NCI-H774 (cell line): ENCODE results near the gene SYNGR2.
"Not testable (repeated sequence)": the region's sequence is repeated elsewhere in the genome, so short reads cannot be mapped to it uniquely, and the experiment has no call there.

Source experiments
- DNase-seq: peaks from one replicate; lab custom pipeline; 2025; lab: John Stamatoyannopoulos, UW

Gene SYNGR2

DNA sequence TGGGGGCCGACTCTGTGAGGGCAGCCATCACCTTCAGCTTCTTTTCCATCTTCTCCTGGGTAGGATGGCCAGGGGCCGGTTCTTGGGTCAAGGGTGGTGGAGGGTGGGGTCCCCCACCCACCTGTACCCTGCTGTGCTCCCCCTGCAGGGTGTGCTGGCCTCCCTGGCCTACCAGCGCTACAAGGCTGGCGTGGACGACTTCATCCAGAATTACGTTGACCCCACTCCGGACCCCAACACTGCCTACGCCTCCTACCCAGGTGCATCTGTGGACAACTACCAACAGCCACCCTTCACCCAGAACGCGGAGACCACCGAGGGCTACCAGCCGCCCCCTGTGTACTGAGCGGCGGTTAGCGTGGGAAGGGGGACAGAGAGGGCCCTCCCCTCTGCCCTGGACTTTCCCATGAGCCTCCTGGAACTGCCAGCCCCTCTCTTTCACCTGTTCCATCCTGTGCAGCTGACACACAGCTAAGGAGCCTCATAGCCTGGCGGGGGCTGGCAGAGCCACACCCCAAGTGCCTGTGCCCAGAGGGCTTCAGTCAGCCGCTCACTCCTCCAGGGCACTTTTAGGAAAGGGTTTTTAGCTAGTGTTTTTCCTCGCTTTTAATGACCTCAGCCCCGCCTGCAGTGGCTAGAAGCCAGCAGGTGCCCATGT lies 3.3 kb downstream of the SYNGR2 start:
- not testable (repeated sequence) for DNase-seq

DNA sequence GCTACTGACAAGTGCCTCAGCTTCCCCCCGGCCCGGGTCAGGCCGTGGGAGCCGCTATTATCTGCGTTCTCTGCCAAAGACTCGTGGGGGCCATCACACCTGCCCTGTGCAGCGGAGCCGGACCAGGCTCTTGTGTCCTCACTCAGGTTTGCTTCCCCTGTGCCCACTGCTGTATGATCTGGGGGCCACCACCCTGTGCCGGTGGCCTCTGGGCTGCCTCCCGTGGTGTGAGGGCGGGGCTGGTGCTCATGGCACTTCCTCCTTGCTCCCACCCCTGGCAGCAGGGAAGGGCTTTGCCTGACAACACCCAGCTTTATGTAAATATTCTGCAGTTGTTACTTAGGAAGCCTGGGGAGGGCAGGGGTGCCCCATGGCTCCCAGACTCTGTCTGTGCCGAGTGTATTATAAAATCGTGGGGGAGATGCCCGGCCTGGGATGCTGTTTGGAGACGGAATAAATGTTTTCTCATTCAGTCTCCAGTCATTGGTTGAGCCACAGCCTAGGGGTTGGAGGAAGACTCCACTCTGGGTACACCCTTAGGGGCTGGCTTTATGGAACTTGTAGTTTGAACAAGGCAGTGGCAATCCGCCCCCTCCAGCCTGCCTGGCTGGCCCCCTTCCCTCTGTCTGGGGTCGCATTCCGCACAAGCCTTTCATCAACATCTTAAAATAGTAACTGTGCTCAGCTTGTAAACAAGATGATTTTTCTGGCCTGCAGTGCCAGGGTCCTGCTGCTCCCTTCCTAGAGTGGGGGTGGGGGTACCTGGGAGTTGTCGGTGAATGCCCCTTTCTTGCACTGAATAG lies 4.1 kb downstream of the SYNGR2 start:
- DNase-seq, result no peak

DNA sequence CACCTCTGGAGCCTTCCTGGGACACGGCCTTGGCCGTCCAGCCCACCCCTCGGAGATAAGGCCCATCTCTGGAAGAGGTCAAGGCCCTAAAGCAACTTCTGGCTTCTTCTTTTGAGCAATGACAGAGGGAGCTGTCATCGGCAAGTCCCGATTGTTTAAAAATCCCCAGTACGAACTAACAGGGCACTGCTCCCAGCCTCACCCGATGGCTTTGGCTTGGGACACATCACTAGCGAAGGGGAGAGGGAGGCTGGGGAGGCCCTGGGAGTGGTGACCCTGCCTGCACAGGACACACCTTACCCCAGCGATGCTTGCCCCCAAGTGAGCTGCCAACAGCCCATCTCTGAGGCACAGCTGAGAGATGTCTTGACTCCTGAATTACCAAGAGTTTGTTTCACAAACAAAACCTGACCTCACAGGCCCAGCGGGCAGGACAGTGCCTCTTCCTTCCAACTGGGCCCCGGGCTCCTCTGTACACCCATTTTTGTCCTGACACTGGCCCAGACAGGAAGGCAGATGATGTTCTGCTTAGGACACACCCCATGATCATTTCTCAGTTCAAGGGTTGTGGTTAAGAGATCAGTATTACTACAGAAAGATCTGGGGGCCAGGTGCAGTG lies 4.8 kb downstream of the SYNGR2 start:
- DNase-seq, result no peak

DNA sequence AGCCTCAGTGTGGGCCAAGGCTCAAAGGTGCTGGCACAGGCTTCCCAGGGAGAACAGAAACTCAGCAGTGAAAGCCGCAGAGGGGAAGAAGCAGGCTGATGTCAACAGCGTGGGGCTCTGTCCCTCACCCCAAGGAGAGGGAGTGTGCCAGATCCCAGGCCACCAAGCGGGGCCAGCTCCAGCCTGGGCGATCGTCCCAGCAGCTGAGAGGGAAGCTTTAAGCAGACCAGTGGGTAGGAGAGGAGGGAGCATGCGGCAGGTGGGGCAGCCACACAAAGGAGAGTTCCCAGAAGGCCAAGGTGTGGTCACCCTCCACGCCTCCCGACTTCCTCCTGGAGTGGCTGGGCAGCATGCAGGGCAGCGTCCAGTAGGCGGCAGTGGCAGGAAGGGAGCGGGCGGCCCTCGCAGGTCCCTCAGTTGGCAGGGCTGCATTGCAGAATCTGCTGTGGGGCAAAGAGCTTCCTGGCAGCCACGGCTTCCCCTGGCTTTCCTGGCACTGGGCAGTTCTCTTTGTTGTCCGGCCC lies 6.0 kb downstream of the SYNGR2 start:
- DNase-seq, result peak; percentile 48

DNA sequence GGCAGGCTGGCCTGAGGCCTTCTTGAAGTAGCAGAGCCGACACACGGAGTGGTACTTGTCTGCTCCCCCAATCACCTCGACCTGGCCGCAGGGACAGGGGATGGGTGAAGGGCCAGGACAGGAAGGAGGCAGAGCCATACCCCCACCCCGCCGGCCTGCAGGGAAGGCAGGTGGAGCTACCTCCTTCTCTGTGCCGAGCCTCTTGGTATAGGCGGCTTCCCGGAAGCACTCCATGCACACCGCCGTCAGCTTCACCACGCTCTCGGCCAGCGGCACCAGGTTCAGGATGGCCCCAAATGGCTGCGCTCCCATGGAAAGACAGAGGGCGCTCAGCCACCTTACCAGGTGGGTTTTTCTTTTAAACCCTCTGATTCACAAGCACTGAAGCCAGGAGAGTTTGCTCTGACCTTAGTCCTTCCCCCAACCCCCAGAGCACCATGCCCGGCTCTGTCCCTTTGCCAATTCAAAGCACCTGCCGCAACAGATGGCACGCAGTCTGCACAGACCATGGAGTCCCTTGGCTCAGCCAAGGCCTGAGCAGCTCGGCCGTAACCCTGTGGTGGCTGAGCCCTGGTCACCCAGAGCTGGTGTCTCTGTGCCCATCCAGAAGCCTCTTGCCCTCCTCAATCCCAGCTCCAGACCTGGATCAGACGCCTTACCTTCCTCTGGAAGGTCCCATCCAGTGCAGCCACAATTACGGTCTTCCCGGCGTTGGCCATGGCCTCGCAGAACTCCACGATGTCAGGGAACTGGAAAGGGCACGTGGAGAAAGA lies 6.7 kb downstream of the SYNGR2 start:
- DNase-seq, result peak; percentile 75

DNA sequence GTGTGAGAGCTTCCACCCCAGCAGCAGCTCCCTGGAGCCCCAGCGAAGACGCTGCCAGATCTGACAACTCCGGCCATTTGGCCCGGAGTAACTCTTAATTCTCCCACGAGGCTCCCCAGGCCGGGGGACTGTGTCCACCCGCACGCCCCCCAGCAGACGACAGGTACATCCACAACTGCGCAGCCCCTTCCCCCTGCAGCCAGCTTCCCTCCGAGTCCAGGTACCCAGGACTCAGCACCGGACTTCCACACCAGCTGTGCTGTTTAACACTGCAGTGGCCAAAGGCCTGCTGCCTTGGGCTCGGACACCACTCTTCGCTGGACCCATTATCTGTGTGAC lies 7.2 kb downstream of the SYNGR2 start:
- no peak for DNase-seq

DNA sequence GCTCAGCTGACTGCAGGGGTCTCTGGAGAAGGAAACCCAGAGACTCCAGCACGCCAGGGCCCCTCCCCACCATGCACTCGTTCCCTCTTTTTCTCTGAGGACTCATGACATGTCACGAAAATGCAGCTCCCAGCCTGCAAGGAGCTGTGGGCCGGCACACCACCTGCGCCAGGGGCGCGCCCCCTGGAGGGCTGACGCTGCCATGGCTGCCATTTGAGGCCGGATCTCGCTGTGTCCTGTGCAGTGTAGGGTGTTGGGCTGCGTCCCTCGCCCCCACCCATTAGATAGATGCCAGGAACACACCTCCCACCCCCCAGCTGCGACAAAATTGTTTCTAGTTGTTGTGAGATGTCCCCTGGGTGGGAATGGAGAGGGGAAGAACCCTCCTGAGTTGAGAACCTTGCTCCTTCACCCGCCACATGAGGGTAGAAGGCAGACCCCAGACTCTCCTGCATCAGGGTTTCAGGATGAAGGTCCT lies 8.2 kb downstream of the SYNGR2 start:
- DNase-seq, result no peak

- DNase-seq, result no peak
These were observed 11.0 kb downstream of the SYNGR2 start for GRCh38 chr17:78179372-78179771.

GRCh38 chr17:78180083-78180482 lies 11.7 kb downstream of the SYNGR2 start:
- no peak for DNase-seq

DNA sequence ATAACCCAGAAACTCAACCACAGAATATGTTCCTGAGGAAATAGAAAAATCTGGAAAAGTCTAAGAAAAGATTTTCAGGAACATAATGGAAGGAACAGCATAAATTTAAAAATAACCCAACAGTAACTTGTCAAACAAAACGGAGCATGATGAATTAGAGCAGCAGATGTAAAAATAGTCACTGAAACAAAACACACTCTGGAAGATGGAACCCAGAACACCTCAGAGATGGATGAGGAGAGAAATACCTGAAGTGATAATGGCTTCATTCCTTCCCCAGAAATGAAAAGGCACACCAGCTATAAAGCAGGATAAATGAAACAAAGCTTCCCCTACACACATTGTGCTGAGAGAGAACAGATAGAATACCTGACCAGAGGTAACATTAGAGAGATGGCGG lies 12.1 kb downstream of the SYNGR2 start:
- DNase-seq, result no peak

DNA sequence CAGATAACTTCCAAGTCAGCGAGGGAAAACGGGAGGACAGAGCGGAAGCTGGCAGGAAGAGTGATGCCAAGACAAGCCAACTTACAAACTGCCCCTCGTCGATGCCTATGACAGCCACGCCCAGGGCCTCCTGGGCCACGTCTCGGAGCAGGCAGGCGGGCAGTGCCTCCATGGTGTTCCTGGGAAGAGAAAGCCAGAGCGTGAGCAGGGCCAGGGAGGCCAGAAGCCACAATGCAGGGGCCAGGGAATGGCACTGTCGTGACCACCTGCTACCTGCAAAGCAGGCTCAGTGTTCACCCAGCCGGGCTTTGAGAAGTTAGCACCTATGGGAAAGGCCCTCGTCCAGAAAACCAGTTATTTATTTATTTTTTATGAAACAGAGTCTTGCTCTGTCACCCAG lies 14.1 kb downstream of the SYNGR2 start:
- no peak for DNase-seq

- no peak for DNase-seq
These were observed 15.5 kb downstream of the SYNGR2 start for GRCh38 chr17:78183916-78184315.

GRCh38 chr17:78184351-78184750 lies 16.0 kb downstream of the SYNGR2 start:
- DNase-seq, result no peak

- no peak for DNase-seq
These were observed 16.5 kb downstream of the SYNGR2 start for GRCh38 chr17:78184868-78185267.

GRCh38 chr17:78185981-78186691 lies 17.8 kb downstream of the SYNGR2 start:
- no peak for DNase-seq

- peak; percentile 99 for DNase-seq
These were observed 18.6 kb downstream of the SYNGR2 start, which contains the start of the genes AFMID and TK1 for GRCh38 chr17:78186692-78187595. Gene AFMID, plus strand, starts transcription at chr17:78187362. Its CDS starts 9 bp downstream, at chr17:78187371. Gene TK1, minus strand, starts transcription at chr17:78187052. Its CDS starts 58 bp downstream, at chr17:78186994.

- DNase-seq, result no peak
These were observed 28.3 kb downstream of the SYNGR2 start for GRCh38 chr17:78196716-78197115.

DNA sequence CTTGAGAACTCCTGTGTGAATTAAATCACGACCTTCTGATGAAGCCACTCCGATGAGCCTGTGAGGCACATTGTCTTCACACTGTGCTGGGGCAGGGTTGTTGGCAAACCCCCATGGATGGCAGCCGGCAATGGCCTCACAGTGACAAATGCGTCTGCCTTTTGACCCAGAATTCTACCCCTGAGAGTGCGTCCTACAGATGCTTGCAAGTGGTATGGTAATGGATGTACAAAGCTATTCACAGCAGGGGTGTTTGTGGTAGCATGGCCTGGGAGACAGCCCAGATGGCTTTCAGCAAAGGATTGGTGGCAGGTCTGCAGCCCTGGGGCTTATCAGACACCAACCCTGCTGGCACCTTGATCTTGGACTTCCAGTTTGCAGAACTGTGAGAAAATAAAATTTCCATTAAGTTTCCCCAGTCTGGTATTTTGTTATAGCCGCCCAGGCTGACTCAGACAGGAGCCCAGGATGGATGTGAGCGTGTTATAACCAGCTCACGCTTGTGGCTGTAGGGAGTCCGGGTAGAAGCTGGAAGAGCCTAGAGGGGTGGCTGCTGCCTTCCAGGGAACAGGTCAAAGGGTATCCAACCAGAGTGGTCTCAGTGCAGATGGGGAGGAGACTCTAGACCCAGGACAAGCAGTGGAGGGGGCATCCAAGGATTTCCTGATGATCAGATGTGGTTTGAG lies 28.9 kb downstream of the SYNGR2 start:
- no peak for DNase-seq

DNA sequence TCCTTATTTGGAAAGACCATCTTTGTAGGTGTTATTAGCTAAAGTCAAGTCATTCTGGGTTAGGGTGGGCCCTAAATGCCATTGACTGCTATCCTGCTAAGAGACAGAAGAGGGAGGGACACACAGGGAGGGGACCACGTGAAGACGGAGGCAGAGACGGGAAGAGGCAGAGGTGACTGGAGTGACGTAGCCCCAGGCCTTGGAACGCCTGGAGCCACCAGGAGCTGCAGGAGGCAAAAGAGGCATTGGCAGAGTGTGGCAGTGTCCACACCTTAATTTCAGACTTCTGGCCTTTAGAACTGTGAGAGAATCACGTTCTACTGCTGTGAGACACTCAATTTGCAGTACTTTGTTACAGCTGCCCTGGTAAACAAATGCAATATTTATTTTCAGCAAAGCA lies 32.1 kb downstream of the SYNGR2 start:
- no peak for DNase-seq

DNA sequence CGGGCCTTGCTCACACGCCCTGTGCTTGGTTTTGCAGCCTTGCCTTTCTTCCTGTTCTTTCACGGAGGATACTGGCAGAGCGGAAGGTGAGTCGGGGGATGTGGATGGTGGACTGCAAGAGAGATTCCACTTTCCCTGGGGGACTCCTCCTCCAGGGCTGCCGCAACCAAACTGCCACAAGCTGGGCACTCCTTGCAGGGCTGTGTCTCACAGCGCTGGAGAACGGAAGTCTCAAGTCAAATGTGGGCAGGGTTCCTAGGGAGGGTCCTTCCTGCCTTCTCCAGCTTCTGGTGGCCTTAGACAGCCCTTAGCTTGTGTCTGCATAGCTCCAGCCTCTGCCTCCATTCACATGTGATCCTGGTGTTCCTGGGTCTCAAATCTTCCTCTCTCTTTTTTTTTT lies 34.3 kb downstream of the SYNGR2 start:
- no peak for DNase-seq
